Effector memory CD4-positive, alpha-beta T cell (primary cell): ENCODE data around the gene CLOCK.

Experiments used
- DNase-seq, 3 donors: peaks; one replicate each; pipeline ENCODE4 v3.0.0-alpha.2; 2020
- H3K27ac ChIP-seq: 2 replicates; pipeline ENCODE4 v1.7.0; 2013; ENCODE audit warnings: mild to moderate bottlenecking, low read length, moderate library complexity; ENCODE audit not compliant: insufficient read depth, poor library complexity, severe bottlenecking
- H3K27me3 ChIP-seq: replicated peaks from 2 replicates; pipeline ENCODE4 v1.7.0; 2013; ENCODE audit warnings: mild to moderate bottlenecking, low read length; ENCODE audit not compliant: insufficient read depth, control insufficient read depth, poor library complexity, severe bottlenecking
- H3K36me3 ChIP-seq: 2 replicates; pipeline ENCODE4 v1.7.0; 2013; ENCODE audit warnings: mild to moderate bottlenecking, low read length, moderate library complexity; ENCODE audit not compliant: control insufficient read depth, insufficient read depth
- H3K4me1 ChIP-seq: 2 replicates; pipeline ENCODE4 v1.7.0; 2013; ENCODE audit warnings: low read length, mild to moderate bottlenecking; ENCODE audit not compliant: control insufficient read depth, insufficient read depth, poor library complexity, severe bottlenecking
- H3K4me3 ChIP-seq: 2 replicates; pipeline ENCODE4 v1.7.0; 2013; ENCODE audit warnings: low read length, low read depth, mild to moderate bottlenecking; ENCODE audit not compliant: insufficient read depth, poor library complexity, severe bottlenecking
- H3K9me3 ChIP-seq: 2 replicates; pipeline ENCODE4 v1.7.0; 2013; ENCODE audit warnings: mild to moderate bottlenecking, low read length, moderate library complexity; ENCODE audit not compliant: control insufficient read depth

CLOCK gene

GRCh38 chr4:55437823-55438222 is 108.9 kb downstream of the CLOCK start:
- H3K9me3 ChIP-seq, result no peaks in the 10 kb centered on the region
- H3K36me3 ChIP-seq, result peaks cover 24% of the 10 kb centered on the region
- no peak overlapping the region for H3K4me3 ChIP-seq
- H3K27ac ChIP-seq, result no peak overlapping the region
- no peak for DNase-seq
- H3K4me1 ChIP-seq, result peaks cover 5% of the 10 kb centered on the region
- no peaks in the 10 kb centered on the region for H3K27me3 ChIP-seq

GRCh38 chr4:55437356-55437796 is 109.3 kb downstream of the CLOCK start:
- DNase-seq, result no peak
- H3K27ac ChIP-seq, result no peak overlapping the region
- H3K27me3 ChIP-seq, result no peaks in the 10 kb centered on the region
- H3K36me3 ChIP-seq, result peaks cover 25% of the 10 kb centered on the region
- no peak overlapping the region for H3K4me3 ChIP-seq
- H3K4me1 ChIP-seq, result peaks cover 5% of the 10 kb centered on the region
- H3K9me3 ChIP-seq, result no peaks in the 10 kb centered on the region

DNA sequence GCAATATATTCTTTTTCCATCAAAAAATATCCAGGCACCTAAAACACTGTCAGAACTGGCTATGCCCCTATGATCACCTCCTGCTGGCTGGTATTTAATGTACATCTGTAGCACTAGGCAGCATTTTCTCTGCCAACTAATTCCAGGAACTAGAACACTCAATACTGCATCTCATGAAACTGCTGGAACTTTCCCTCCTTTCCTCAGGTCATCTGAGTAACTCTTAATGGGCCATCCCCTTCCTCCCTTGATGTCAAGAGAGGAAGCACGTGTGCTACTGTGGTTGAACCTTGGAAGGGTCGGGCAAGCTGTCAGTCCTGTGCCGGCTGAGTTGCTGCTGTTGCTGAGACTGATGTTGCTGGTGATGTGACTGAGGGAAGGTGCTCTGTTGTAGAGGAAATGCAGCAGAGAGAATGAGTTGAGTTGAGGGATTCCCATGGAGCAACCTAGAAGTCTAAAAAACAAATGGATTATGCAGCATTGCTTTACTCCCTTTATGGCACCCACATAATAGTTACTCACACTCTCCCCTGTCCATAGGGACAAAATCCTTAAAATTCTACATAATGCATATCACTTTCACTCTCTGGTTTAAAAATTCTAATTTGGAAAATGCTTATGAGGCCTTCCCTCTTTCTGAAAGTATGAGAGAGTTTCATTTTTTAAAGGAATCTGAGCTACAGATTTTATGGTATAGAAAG is 111.4 kb downstream of the CLOCK start:
- peaks cover 25% of the 10 kb centered on the region for H3K36me3 ChIP-seq
- peaks cover 5% of the 10 kb centered on the region for H3K4me1 ChIP-seq
- no peaks in the 10 kb centered on the region for H3K27me3 ChIP-seq
- H3K27ac ChIP-seq, result peak overlapping the region; percentile 18
- DNase-seq, result no peak
- H3K9me3 ChIP-seq, result no peaks in the 10 kb centered on the region
- H3K4me3 ChIP-seq, result no peak overlapping the region

GRCh38 chr4:55431710-55432336 is 114.9 kb downstream of the CLOCK start:
- Histone ChIP-seq H3K27ac (no peak overlapping the region), H3K4me1 (peaks cover 5% of the 10 kb centered on the region), H3K4me3 (no peak overlapping the region), H3K9me3 (no peaks in the 10 kb centered on the region), H3K36me3 (peaks cover 19% of the 10 kb centered on the region), H3K27me3 (no peaks in the 10 kb centered on the region)
- DNase-seq, result no peak

- Histone ChIP-seq H3K4me1 (no peaks in the 10 kb centered on the region), H3K27ac (no peak overlapping the region), H3K36me3 (peaks cover 51% of the 10 kb centered on the region), H3K9me3 (no peaks in the 10 kb centered on the region), H3K27me3 (no peaks in the 10 kb centered on the region), H3K4me3 (no peak overlapping the region)
- no peak for DNase-seq
These were observed 121.9 kb downstream of the CLOCK start for GRCh38 chr4:55424791-55425190.

DNA sequence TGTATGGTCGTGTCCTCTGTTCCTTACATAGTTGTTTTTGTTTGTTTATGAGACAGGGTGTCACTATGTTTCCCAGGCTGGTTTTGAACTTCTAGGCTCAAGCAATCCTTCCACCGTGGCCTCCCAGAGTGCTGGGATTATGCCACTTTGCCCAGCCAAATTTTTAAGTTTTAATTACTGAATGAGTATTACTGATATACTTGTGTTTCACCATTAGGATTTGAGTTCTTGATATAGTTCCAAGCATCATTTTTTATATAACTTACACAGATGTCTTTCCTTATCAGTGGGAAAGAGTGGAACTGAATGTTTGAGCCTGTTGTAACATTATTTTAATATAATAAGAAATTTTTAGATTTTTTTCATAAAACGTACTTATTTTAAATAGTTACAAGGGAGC is 130.5 kb downstream of the CLOCK start:
- H3K36me3 ChIP-seq, result peaks cover 41% of the 10 kb centered on the region
- H3K9me3 ChIP-seq, result no peaks in the 10 kb centered on the region
- H3K27me3 ChIP-seq, result no peaks in the 10 kb centered on the region
- no peak for DNase-seq
- H3K4me1 ChIP-seq, result no peaks in the 10 kb centered on the region
- H3K27ac ChIP-seq, result no peak overlapping the region
- no peak overlapping the region for H3K4me3 ChIP-seq

DNA sequence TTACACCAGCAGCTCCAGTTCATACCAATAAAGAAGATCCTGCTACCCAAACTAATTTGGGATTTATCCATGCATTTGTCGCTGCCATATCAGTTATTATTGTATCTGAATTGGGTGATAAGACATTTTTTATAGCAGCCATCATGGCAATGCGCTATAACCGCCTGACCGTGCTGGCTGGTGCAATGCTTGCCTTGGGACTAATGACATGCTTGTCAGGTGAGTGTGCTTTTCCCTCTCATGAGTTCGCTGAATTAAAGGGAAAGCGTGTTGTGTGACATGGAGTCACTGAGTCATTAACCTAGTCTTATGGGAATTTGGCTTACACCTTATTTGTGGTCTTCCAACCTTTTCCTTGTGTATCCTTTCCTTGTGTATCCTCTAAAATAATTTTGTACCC is 135.1 kb downstream of the CLOCK start:
- Histone ChIP-seq H3K4me3 (no peak overlapping the region), H3K4me1 (no peaks in the 10 kb centered on the region), H3K27ac (no peak overlapping the region), H3K27me3 (no peaks in the 10 kb centered on the region), H3K36me3 (peaks cover 18% of the 10 kb centered on the region), H3K9me3 (no peaks in the 10 kb centered on the region)
- no peak for DNase-seq

DNA sequence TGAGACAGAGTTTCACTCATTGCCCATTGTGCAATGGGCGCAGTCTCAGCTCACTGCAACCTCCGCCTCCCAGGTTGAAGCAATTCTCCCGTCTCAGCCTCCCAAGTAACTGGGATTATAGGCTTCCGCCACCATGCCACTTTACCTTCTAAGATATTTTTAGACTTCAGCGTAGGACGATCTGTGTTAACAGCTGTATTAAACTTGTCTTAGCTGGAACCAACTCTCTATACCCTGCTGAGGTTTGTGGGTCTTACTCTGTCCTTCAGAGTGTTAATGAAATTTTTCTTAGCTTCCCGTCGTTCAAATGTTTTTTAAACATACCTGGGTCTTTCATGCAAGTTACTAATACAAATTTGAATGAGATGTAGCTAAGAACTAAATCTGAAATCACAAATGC is 136.3 kb downstream of the CLOCK start:
- Histone ChIP-seq H3K4me3 (no peak overlapping the region), H3K27me3 (no peaks in the 10 kb centered on the region), H3K4me1 (no peaks in the 10 kb centered on the region), H3K27ac (no peak overlapping the region), H3K36me3 (peaks cover 20% of the 10 kb centered on the region), H3K9me3 (no peaks in the 10 kb centered on the region)
- no peak for DNase-seq

- Histone ChIP-seq H3K9me3 (no peaks in the 10 kb centered on the region), H3K27me3 (no peaks in the 10 kb centered on the region), H3K27ac (no peak overlapping the region), H3K4me3 (no peak overlapping the region), H3K36me3 (peaks cover 17% of the 10 kb centered on the region), H3K4me1 (no peaks in the 10 kb centered on the region)
- DNase-seq, result no peak
These were observed 137.1 kb downstream of the CLOCK start for GRCh38 chr4:55409468-55410171.

DNA sequence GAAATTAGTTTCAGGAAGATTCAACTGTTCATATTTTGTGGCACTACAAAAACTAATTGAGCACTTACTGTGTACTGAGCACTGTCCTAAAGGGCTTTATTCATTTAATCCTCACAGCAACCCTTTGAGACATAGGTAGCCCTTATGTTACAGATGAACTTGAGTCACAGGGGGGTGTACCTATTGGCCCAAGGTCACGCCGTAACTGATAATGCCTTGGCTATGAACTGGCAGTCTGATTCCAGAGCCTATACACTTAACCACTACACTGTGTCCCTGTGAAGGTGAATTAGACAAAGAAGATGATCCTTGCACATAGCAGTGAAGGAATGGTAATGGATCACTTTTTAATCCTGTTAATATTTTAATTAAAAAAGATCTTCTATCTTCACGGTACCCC is 138.9 kb downstream of the CLOCK start:
- DNase-seq, result no peak
- H3K4me3 ChIP-seq, result no peak overlapping the region

More for the DNA sequence above, 138.9 kb downstream of the CLOCK start:
- H3K4me1 ChIP-seq, result no peaks in the 10 kb centered on the region
- H3K36me3 ChIP-seq, result peaks cover 17% of the 10 kb centered on the region
- no peak overlapping the region for H3K27ac ChIP-seq
- H3K27me3 ChIP-seq, result no peaks in the 10 kb centered on the region
- no peaks in the 10 kb centered on the region for H3K9me3 ChIP-seq
